SK-N-SH (cell line): ENCODE measurements around the gene MTCL3.

Experiments used
- CTCF ChIA-PET: fragments of 300-600, 350-600 bp; formaldehyde crosslinking; extraction: SDS; loops from one replicate; lab custom pipeline; 2021; lab: Yijun Ruan, JAX
- POLR2A ChIA-PET: fragments of 350-600 bp; sonication (Branson Sonifier 250); formaldehyde crosslinking; extraction: SDS; loops from one replicate; lab custom pipeline; 2020; ENCODE audit warnings: antibody characterized with exemption, inconsistent platforms; lab: Yijun Ruan, JAX
- DNase-seq: peaks from one replicate; pipeline ENCODE4 v3.0.0; 2012
- H2AFZ ChIP-seq: fragments of 200-600 bp; sonication (generic); 2 replicates; pipeline ENCODE4 v1.8.1; 2016; ENCODE audit warnings: antibody characterized with exemption, mild to moderate bottlenecking, low read depth
- H3F3A ChIP-seq: fragments of 200-600 bp; sonication (generic); replicated peaks from 2 replicates; pipeline ENCODE3; 2016; ENCODE audit warnings: antibody characterized with exemption, mild to moderate bottlenecking; ENCODE audit not compliant: insufficient read depth
- H3K27ac ChIP-seq, 2 experiments: fragments of 200-500 bp in 1 of 2; fragments of 200-600 bp in 1 of 2; sonication (Bioruptor generic) in 1 of 2; sonication (generic), shearing (Covaris generic) in 1 of 2; 2 replicates each; pipeline versions ENCODE4 v1.5.1 to v1.6.1; 2014 to 2016; ENCODE audit warnings: low read depth in 2 of 2, inconsistent platforms in 1 of 2, low read length in 1 of 2, mild to moderate bottlenecking in 1 of 2, mixed read lengths in 1 of 2
- H3K27me3 ChIP-seq: fragments of 200-600 bp; sonication (generic), shearing (Covaris generic); 2 replicates; pipeline ENCODE4 v1.6.1; 2016; ENCODE audit warnings: mixed run types; ENCODE audit not compliant: insufficient read depth
- H3K36me3 ChIP-seq, 2 experiments: fragments of 200-500 bp in 1 of 2; fragments of 200-600 bp in 1 of 2; sonication (Bioruptor generic) in 1 of 2; sonication (generic) in 1 of 2; replicated peaks in 1 of 2; 2 replicates each; pipeline versions ENCODE3 to v1.5.1; 2014 to 2016; ENCODE audit warnings: low read length in 1 of 2, mild to moderate bottlenecking in 1 of 2; ENCODE audit not compliant: insufficient read depth in 2 of 2, control insufficient read depth in 1 of 2
- H3K4me1 ChIP-seq, 2 experiments: fragments of 200-500 bp in 1 of 2; fragments of 200-600 bp in 1 of 2; sonication (Bioruptor generic) in 1 of 2; sonication (generic), shearing (Covaris generic) in 1 of 2; 2 replicates each; pipeline versions ENCODE4 v1.5.1 to v1.6.1; 2014 to 2016; ENCODE audit warnings: low read depth in 1 of 2, low read length in 1 of 2, mixed run types in 1 of 2; ENCODE audit not compliant: insufficient read depth in 2 of 2, control insufficient read depth in 1 of 2
- H3K4me2 ChIP-seq: fragments of 200-600 bp; sonication (generic), shearing (Covaris generic); 2 replicates; pipeline ENCODE4 v1.6.1; 2017; ENCODE audit warnings: mixed run types
- H3K4me3 ChIP-seq, 2 experiments: fragments of 200-500 bp in 1 of 2; fragments of 200-600 bp in 1 of 2; sonication (Bioruptor generic) in 1 of 2; sonication (generic), shearing (Covaris generic) in 1 of 2; 2 replicates each; pipeline versions ENCODE4 v1.5.1 to v1.8.1; 2014 to 2016; ENCODE audit warnings: low read depth in 2 of 2, inconsistent platforms in 1 of 2, low read length in 1 of 2, mild to moderate bottlenecking in 1 of 2, mixed read lengths in 1 of 2, moderate library complexity in 1 of 2
- H3K79me2 ChIP-seq: fragments of 200-600 bp; sonication (generic); 2 replicates; pipeline ENCODE4 v1.8.1; 2017; ENCODE audit warnings: mild to moderate bottlenecking; ENCODE audit not compliant: insufficient read depth
- H3K9ac ChIP-seq: fragments of 200-600 bp; sonication (generic); 2 replicates; pipeline ENCODE4 v1.6.1; 2017; ENCODE audit warnings: mixed run types
- H3K9me2 ChIP-seq: fragments of 200-600 bp; sonication (generic); 2 replicates; pipeline ENCODE4 v1.6.1; 2017; ENCODE audit warnings: mixed run types
- H3K9me3 ChIP-seq: fragments of 200-600 bp; sonication (generic); 2 replicates; pipeline ENCODE4 v1.6.1; 2017; ENCODE audit warnings: mixed run types, mild to moderate bottlenecking, moderate library complexity
- H4K20me1 ChIP-seq: fragments of 200-600 bp; sonication (generic); 2 replicates; pipeline ENCODE4 v1.6.1; 2017; ENCODE audit warnings: mild to moderate bottlenecking, mixed run types; ENCODE audit not compliant: insufficient read depth
- CHD2 ChIP-seq: fragments of 150-350 bp; IDR thresholded peaks from 2 replicates; pipeline ENCODE4 v1.6.1; 2018; ENCODE audit warnings: low read length; ENCODE audit not compliant: partially characterized antibody
- CTCF ChIP-seq: fragments of 200-600 bp; sonication (generic); IDR thresholded peaks from 2 replicates; pipeline ENCODE4 v1.6.1; 2017; ENCODE audit warnings: antibody characterized with exemption, mild to moderate bottlenecking, moderate library complexity
- ELF1 ChIP-seq: IDR thresholded peaks from 2 replicates; pipeline ENCODE4 v1.4.0; 2012
- FOSL2 ChIP-seq: IDR thresholded peaks from 2 replicates; pipeline ENCODE4 v1.4.0; 2012; ENCODE audit warnings: low read depth, mild to moderate bottlenecking, moderate library complexity, borderline replicate concordance
- JUND ChIP-seq: IDR thresholded peaks from 2 replicates; pipeline ENCODE4 v1.4.0; 2012
- MAX ChIP-seq: IDR thresholded peaks from 2 replicates; pipeline ENCODE4 v1.4.0; 2012; ENCODE audit warnings: low read depth
- MXI1 ChIP-seq: IDR thresholded peaks from 2 replicates; pipeline ENCODE4 v1.6.1; 2012; ENCODE audit warnings: mild to moderate bottlenecking, low read depth, low read length, improper control_type of control experiment
- NFIC ChIP-seq: IDR thresholded peaks from 2 replicates; pipeline ENCODE4 v1.4.0; 2012; ENCODE audit warnings: borderline replicate concordance
- PBX3 ChIP-seq: IDR thresholded peaks from 2 replicates; pipeline ENCODE4; 2012
- POLR2AphosphoS5 ChIP-seq: IDR thresholded peaks from 2 replicates; pipeline ENCODE4 v1.6.1; 2012; ENCODE audit warnings: low read depth, low read length
- RXRA ChIP-seq: IDR thresholded peaks from 2 replicates; pipeline ENCODE4 v1.4.0; 2012; ENCODE audit warnings: low read depth, mild to moderate bottlenecking, borderline replicate concordance
- SIN3A ChIP-seq: IDR thresholded peaks from 2 replicates; pipeline ENCODE4 v1.6.1; 2012; ENCODE audit warnings: low read depth, mild to moderate bottlenecking, low read length, moderate library complexity, borderline replicate concordance
- TCF12 ChIP-seq: IDR thresholded peaks from 2 replicates; pipeline ENCODE4 v1.4.0; 2012
- USF1 ChIP-seq: IDR thresholded peaks from 2 replicates; pipeline ENCODE4 v1.4.0; 2012; ENCODE audit warnings: low read depth, borderline replicate concordance
- WGBS: methylation state at CpG from one replicate; pipeline ENCODE4 v1.1.6; 2017; ENCODE audit warnings: low lambda C conversion rate; 5-methylcytosine and 5-hydroxymethylcytosine counted together

The MTCL3 gene

GRCh38 chr6:127518191-127518709 lies 885 bp downstream of the MTCL3 start:
- Histone ChIP-seq H3F3A (peaks cover 16% of the 10 kb centered on the region), H3K9ac (peak overlapping the region; percentile 69), H3K9me3 (no peaks in the 10 kb centered on the region), H3K4me1 (peaks cover 4 to 17% of the 10 kb centered on the region in 2 experiments; a peak in 3 of 4 replicates), H3K79me2 (peaks cover 6% of the 10 kb centered on the region), H4K20me1 (no peaks in the 10 kb centered on the region), H2AFZ (peak overlapping the region; percentile 89), H3K9me2 (0 out of 2 replicates have a peak, but pooled peaks cover 4% of the 10 kb centered on the region), H3K4me3 (peak overlapping the region; percentile 68 to 76), H3K4me2 (peak overlapping the region; percentile 85), H3K36me3 (peaks cover 6 to 7% of the 10 kb centered on the region in 2 experiments), H3K27me3 (no peaks in the 10 kb centered on the region), H3K27ac (peak overlapping the region; percentile 71 to 98)
- ChIA-PET CTCF (interaction anchor here (1.4 to 12.5 kb wide), 7 partner anchors 16 to 215 kb away, joined by 3 to 163 read pairs (median 12); no protein-coding TSS in a partner anchor), POLR2A (interaction anchor here (0.6 to 2.3 kb wide), 9 partner anchors 8 to 1532 kb away, joined by 3 to 14 read pairs (median 5); partner anchors contain the start of genes RNF146 and TRMT11)
- TF ChIP-seq JUND (no peak), RXRA (no peak), FOSL2 (no peak), PBX3 (no peak), CHD2 (no peak), ELF1 (no peak), SIN3A (no peak), POLR2AphosphoS5 (no peak), TCF12 (no peak), MXI1 (peak; percentile 95), NFIC (no peak; the same call in 1 of the 2 replicates), CTCF (no peak), MAX (peak; percentile 34; the same call in 1 of the 2 replicates), USF1 (peak; percentile 80)
- 1% methylated on average over 10 of the region's 10 CpGs for WGBS
- DNase-seq: peak; percentile 39
